Measurements from ENCODE around the gene CYYR1. TPM values are rescaled to one million over a fixed set of nuclear protein-coding genes. Genes with fewer than 3 reads are reported as not detected.

Gene CYYR1
- total and polyA plus RNA-seq, 8 donors: 20.4 to 88.0 (median 75.9) TPM

GRCh38 chr21:26550326-26550725 is 22.8 kb downstream of the CYYR1 start:
- H3K4me3 ChIP-seq: no peak overlapping the region
- H3K4me1 ChIP-seq: peaks cover 5 to 12% of the 10 kb centered on the region in 2 donors
- intact Hi-C loops (cut with DNase I): no loop called here
- DNase-seq (peak in 1 of 4 donors; percentile 71), ATAC-seq (no peak)
- no peaks in the 10 kb centered on the region for H3K36me3 ChIP-seq
- H3K9me3 ChIP-seq: no peaks in the 10 kb centered on the region
- no peaks in the 10 kb centered on the region for H3K27me3 ChIP-seq
- TF ChIP-seq, protein P1, sequence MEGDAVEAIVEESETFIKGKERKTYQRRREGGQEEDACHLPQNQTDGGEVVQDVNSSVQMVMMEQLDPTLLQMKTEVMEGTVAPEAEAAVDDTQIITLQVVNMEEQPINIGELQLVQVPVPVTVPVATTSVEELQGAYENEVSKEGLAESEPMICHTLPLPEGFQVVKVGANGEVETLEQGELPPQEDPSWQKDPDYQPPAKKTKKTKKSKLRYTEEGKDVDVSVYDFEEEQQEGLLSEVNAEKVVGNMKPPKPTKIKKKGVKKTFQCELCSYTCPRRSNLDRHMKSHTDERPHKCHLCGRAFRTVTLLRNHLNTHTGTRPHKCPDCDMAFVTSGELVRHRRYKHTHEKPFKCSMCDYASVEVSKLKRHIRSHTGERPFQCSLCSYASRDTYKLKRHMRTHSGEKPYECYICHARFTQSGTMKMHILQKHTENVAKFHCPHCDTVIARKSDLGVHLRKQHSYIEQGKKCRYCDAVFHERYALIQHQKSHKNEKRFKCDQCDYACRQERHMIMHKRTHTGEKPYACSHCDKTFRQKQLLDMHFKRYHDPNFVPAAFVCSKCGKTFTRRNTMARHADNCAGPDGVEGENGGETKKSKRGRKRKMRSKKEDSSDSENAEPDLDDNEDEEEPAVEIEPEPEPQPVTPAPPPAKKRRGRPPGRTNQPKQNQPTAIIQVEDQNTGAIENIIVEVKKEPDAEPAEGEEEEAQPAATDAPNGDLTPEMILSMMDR (IDR thresholded peaks at IDR 0.05): no peak
- H3K27ac ChIP-seq: peak overlapping the region; percentile 31 to 33

DNA sequence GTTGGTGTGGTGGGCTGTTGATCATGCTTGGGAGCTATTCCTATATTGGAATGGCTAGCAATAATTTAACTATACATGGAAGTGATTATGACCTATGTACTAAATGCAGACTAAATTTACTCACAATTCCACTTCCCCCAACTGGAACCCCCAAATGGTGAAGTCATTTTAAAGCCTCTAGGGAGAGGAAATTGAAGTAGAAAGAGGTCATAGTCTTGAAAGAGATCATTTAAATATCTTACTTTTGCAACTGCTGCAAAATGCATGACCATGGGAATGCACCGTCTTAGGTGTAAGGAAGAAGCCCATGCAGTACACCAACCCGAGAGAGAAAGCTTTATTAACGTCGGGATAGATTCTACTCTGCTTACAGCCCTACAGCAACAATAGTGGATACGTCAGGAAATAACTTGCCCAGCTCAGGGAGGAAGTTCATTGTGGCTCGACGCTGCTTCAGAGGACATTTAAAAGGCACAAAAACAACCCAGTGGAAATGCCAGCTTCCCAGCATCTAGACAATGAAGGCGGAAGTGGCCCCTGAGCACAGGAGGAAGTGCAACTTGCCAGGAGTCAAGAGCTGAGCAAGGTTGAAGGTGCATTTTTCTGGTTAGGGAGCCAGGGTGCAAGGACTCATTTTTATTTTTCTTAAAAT is 26.5 kb downstream of the CYYR1 start:
- H3K4me1 ChIP-seq: peaks cover 5 to 12% of the 10 kb centered on the region in 2 donors
- intact Hi-C loops (cut with DNase I): no loop called here
- H3K27me3 ChIP-seq: no peaks in the 10 kb centered on the region
- peak; percentile 62 for ATAC-seq
- H3K36me3 ChIP-seq: no peaks in the 10 kb centered on the region
- H3K4me3 ChIP-seq: no peak overlapping the region
- TF ChIP-seq, protein P1 (IDR thresholded peaks at IDR 0.05): no peak
- no peaks in the 10 kb centered on the region for H3K9me3 ChIP-seq
- peak in 2 of 4 donors; percentile 41 to 51 for DNase-seq
- H3K27ac ChIP-seq: peak overlapping the region in 1 of 2 donors; percentile 75

- Histone ChIP-seq H3K9me3 (no peaks in the 10 kb centered on the region), H3K36me3 (no peaks in the 10 kb centered on the region), H3K4me1 (peaks cover 5 to 20% of the 10 kb centered on the region in 2 donors), H3K27ac (no peak overlapping the region), H3K27me3 (no peaks in the 10 kb centered on the region), H3K4me3 (no peak overlapping the region)
- no peak for ATAC-seq
- intact Hi-C loops (cut with DNase I): no loop called here
- TF ChIP-seq, protein P1 (IDR thresholded peaks at IDR 0.05): no peak
- no peak for DNase-seq
These were observed 28.8 kb downstream of the CYYR1 start for GRCh38 chr21:26544201-26544775.

GRCh38 chr21:26540651-26541050 is 32.4 kb downstream of the CYYR1 start:
- Histone ChIP-seq H3K36me3 (no peaks in the 10 kb centered on the region), H3K4me3 (no peak overlapping the region), H3K4me1 (peaks cover 5 to 8% of the 10 kb centered on the region in 2 donors), H3K27me3 (no peaks in the 10 kb centered on the region), H3K9me3 (no peaks in the 10 kb centered on the region), H3K27ac (no peak overlapping the region)
- ATAC-seq (no peak), DNase-seq (peak in 2 of 4 donors; percentile 32 to 44)
- TF ChIP-seq, protein P1 (IDR thresholded peaks at IDR 0.05): no peak
- intact Hi-C loops (cut with DNase I): no loop called here

- intact Hi-C loops (cut with DNase I): no loop called here
- H3K9me3 ChIP-seq: no peaks in the 10 kb centered on the region
- DNase-seq (no peak), ATAC-seq (no peak)
- peak overlapping the region in 1 of 2 donors; percentile 51 for H3K27ac ChIP-seq
- no peaks in the 10 kb centered on the region for H3K36me3 ChIP-seq
- TF ChIP-seq, protein P1 (IDR thresholded peaks at IDR 0.05): no peak
- H3K27me3 ChIP-seq: no peaks in the 10 kb centered on the region
- peaks cover 5 to 8% of the 10 kb centered on the region in 2 donors for H3K4me1 ChIP-seq
- no peak overlapping the region for H3K4me3 ChIP-seq
These were observed 33.5 kb downstream of the CYYR1 start for GRCh38 chr21:26539566-26539965.
